Ovary (tissue), 9 donors: ENCODE data around the gene RHBDD3. TPM values are rescaled to one million over a fixed set of nuclear protein-coding genes. Genes with fewer than 3 reads are reported as not detected.
A peak's percentile ranks its signal among the peaks of the same experiment; 100 is the strongest.

ENCODE experiments used
- DNase-seq, 5 donors: peaks; one replicate each; pipeline ENCODE4 v3.0.0-alpha.2; 2019 to 2020
- H3K27ac ChIP-seq, 2 donors: fragments of 200-600 bp; one replicate each; pipeline versions ENCODE4 v1.5.1 to v1.8.0; 2019 to 2022
- H3K27me3 ChIP-seq: fragments of 200-600 bp; one replicate; pipeline ENCODE4 v1.8.0; 2022
- H3K36me3 ChIP-seq: fragments of 200-600 bp; sonication (generic); one replicate; pipeline ENCODE4 v1.5.1; 2019
- H3K4me1 ChIP-seq: one replicate; pipeline ENCODE4 v1.8.1; 2013; ENCODE audit warnings: mild to moderate bottlenecking, moderate library complexity; ENCODE audit not compliant: insufficient read depth
- H3K4me3 ChIP-seq: fragments of 200-600 bp; sonication (generic); one replicate; pipeline ENCODE4 v1.5.1; 2017
- H3K9me3 ChIP-seq, 2 donors: fragments of 200-600 bp in 1 of 2; sonication (generic) in 1 of 2; one replicate each; pipeline versions ENCODE4 v1.5.1 to v1.8.1; 2013 to 2019; ENCODE audit warnings: mild to moderate bottlenecking in 1 of 2, moderate library complexity in 1 of 2
- CTCF ChIP-seq, 3 donors: fragments of 450-650 bp in 2 of 3; fragments of 200-600 bp in 1 of 3; IDR thresholded peaks; one replicate each; pipeline versions ENCODE4 v1.5.1 to v1.8.0; 2016 to 2022; ENCODE audit warnings: antibody characterized with exemption in 3 of 3, mild to moderate bottlenecking in 1 of 3
- EP300 ChIP-seq: sonication (generic); formaldehyde crosslinking; IDR thresholded peaks from one replicate; pipeline ENCODE4 v1.6.1; 2017; ENCODE audit warnings: antibody characterized with exemption
- POLR2A ChIP-seq: fragments of 450-650 bp; IDR thresholded peaks from one replicate; pipeline ENCODE4 v1.6.1; 2017; ENCODE audit warnings: antibody characterized with exemption, mild to moderate bottlenecking, moderate library complexity
- WGBS, 3 donors: extraction: QIAGEN DNeasy Blood & Tissue Kit in 1 of 3; methylation state at CpG; one replicate each; pipeline versions ENCODE4 v1.1.5 to v1.1.7; 2013 to 2017; 5-methylcytosine and 5-hydroxymethylcytosine counted together
- intact Hi-C, 4 donors: fragments of 100-400 bp; cut with DNase I; formaldehyde crosslinking; loops; one replicate each; pipeline versions ENCODE4 v1.11.0 to v1.15.1; 2022 to 2023
- polyA plus RNA-seq, 2 donors: library from polyadenylated mRNA; stranded (reverse); fragments of 200-250 nt in 1 of 2; fragments of 350-450 nt in 1 of 2; fragmentation: Illumina TruSeq in 1 of 2; extraction: RNeasy Lipid Tissue Mini Kit (QIAGEN cat#74804) in 1 of 2; gene quantifications; one replicate each; pipeline ENCODE4 v1.2.3, GENCODE V29; 2013 to 2014
- total RNA-seq, 7 donors: library from RNA; depleted of rRNA in 2 of 7; stranded (reverse); fragments of >200 nt in 2 of 7; fragmentation: NEBNext Ultra II Directional in 3 of 7; extraction: Animal tissue kit (Norgen Biotek cat#: 25700) in 3 of 7; gene quantifications; one replicate each; pipeline versions ENCODE4 v1.1.0 to v1.2.4, GENCODE V29; 2016 to 2023
- donor health status: DM: no; HTN: no; CAD: no; lungs with moderate emphysema.
- donor health status: DM: no; HTN: no; CAD: no.
- donor health status: Bipolar disorder and iron deficiency.
- donor health status: DM: yes; HTN: yes; CAD: no.
- donor health status: DM: no; HTN: no; CAD: no.
- donor health status: DM: yes; HTN: yes; CAD: no.

Gene RHBDD3
- total and polyA plus RNA-seq, 9 donors: 4.2 to 26.8 (median 19.4) TPM

GRCh38 chr22:29233277-29233877, 34.4 kb downstream of the RHBDD3 start:
- Histone ChIP-seq H3K9me3 (no peaks in the 10 kb centered on the region), H3K4me1 (peaks cover 12% of the 10 kb centered on the region), H3K4me3 (no peak overlapping the region), H3K27me3 (no peaks in the 10 kb centered on the region), H3K36me3 (no peaks in the 10 kb centered on the region), H3K27ac (no peak overlapping the region)
- no peak for TF ChIP-seq POLR2A
- no peak for TF ChIP-seq CTCF (IDR thresholded peaks at IDR 0.05)
- TF ChIP-seq EP300: no peak
- no peak for DNase-seq
- intact Hi-C loops: loop anchor here in 1 of 4 donors (10.0 kb wide), 1 partner anchor 189 kb away; no protein-coding TSS in a partner anchor
- WGBS, 3 donors: 62 to 90% (median 79%) methylated on average over 1 of the region's 1 CpG

- Histone ChIP-seq H3K4me1 (peaks cover 12% of the 10 kb centered on the region), H3K9me3 (no peaks in the 10 kb centered on the region), H3K27me3 (no peaks in the 10 kb centered on the region), H3K4me3 (no peak overlapping the region), H3K36me3 (no peaks in the 10 kb centered on the region), H3K27ac (peak overlapping the region in 1 of 2 donors; percentile 59)
- intact Hi-C loops: loop anchor here in 1 of 4 donors (10.0 kb wide), 1 partner anchor 187 kb away; no protein-coding TSS in a partner anchor
- no peak for TF ChIP-seq POLR2A
- TF ChIP-seq CTCF (IDR thresholded peaks at IDR 0.05): no peak
- no peak for TF ChIP-seq EP300
- 37 to 43% (median 37%) methylated on average over 20 to 22 of the region's 22 CpGs for WGBS, 3 donors
- peak; percentile 91 to 94 (median 92) for DNase-seq
Observed at GRCh38 chr22:29231971-29232959, 35.5 kb downstream of the RHBDD3 start.

- H3K4me1 ChIP-seq: peaks cover 12% of the 10 kb centered on the region
- H3K4me3 ChIP-seq: no peak overlapping the region
- no peak for TF ChIP-seq EP300
- no peak for TF ChIP-seq POLR2A
- TF ChIP-seq CTCF (IDR thresholded peaks at IDR 0.05): no peak
- H3K36me3 ChIP-seq: no peaks in the 10 kb centered on the region
- intact Hi-C loops: loop anchor here in 1 of 4 donors (10.0 kb wide), 1 partner anchor 186 kb away; no protein-coding TSS in a partner anchor
- 91 to 93% (median 92%) methylated on average over 18 to 19 of the region's 19 CpGs for WGBS, 3 donors
- no peaks in the 10 kb centered on the region for H3K27me3 ChIP-seq
- H3K27ac ChIP-seq: peak overlapping the region in 1 of 2 donors; percentile 59
- DNase-seq: peak in 1 of 5 donors; percentile 40
- H3K9me3 ChIP-seq: no peaks in the 10 kb centered on the region
Observed at GRCh38 chr22:29230972-29231875, 36.6 kb downstream of the RHBDD3 start.
